Glutamatergic neuron (in vitro differentiated cells): ENCODE results near the gene CDH4. TPM values are rescaled to one million over a fixed set of nuclear protein-coding genes. Genes with fewer than 3 reads are reported as not detected.

Source experiments
- DNase-seq: peaks from one replicate; pipeline ENCODE4 v3.0.0; 2022
- H3K27ac Mint-ChIP-seq: one replicate; pipeline ENCODE4 v1.8.0; 2020; ENCODE audit warnings: mild to moderate bottlenecking, mixed read lengths, inconsistent platforms; ENCODE audit not compliant: unreplicated experiment
- H3K27me3 Mint-ChIP-seq: one replicate; pipeline ENCODE4 v1.8.0; 2020; ENCODE audit warnings: mild to moderate bottlenecking, moderate library complexity, mixed read lengths, inconsistent platforms; ENCODE audit not compliant: unreplicated experiment
- H3K36me3 Mint-ChIP-seq: one replicate; pipeline ENCODE4 v1.8.0; 2020; ENCODE audit warnings: mild to moderate bottlenecking, mixed read lengths, inconsistent platforms; ENCODE audit not compliant: unreplicated experiment
- H3K4me1 Mint-ChIP-seq: one replicate; pipeline ENCODE4 v1.8.0; 2020; ENCODE audit warnings: mild to moderate bottlenecking, low read depth, mixed read lengths, inconsistent platforms; ENCODE audit not compliant: unreplicated experiment
- H3K4me3 Mint-ChIP-seq: one replicate; pipeline ENCODE4 v1.8.0; 2020; ENCODE audit warnings: mild to moderate bottlenecking, mixed read lengths, inconsistent platforms; ENCODE audit not compliant: unreplicated experiment
- H3K9me3 Mint-ChIP-seq: one replicate; pipeline ENCODE4 v1.8.0; 2020; ENCODE audit warnings: mild to moderate bottlenecking, moderate library complexity, mixed read lengths, inconsistent platforms; ENCODE audit not compliant: unreplicated experiment
- total RNA-seq: library from RNA; stranded (reverse); fragmentation: NEBNext Ultra II Directional; extraction: Animal tissue kit (Norgen Biotek cat#: 25700); gene quantifications from one replicate; pipeline ENCODE4 v1.2.1, GENCODE V29; 2021; ENCODE audit not compliant: unreplicated experiment
- TF ChIP-seq, protein P1 (sequence below): fragments of 200-600 bp; sonication (generic); IDR thresholded peaks from one replicate; pipeline ENCODE4 v1.5.0; 2021; ENCODE audit not compliant: partially characterized antibody, unreplicated experiment

Gene CDH4
- total RNA-seq, 1 donor from 2014 or later: 1.2 TPM

- Mint-ChIP-seq H3K27ac (no peak overlapping the region), H3K4me1 (peaks cover 7% of the 10 kb centered on the region), H3K36me3 (no peaks in the 10 kb centered on the region), H3K4me3 (no peak overlapping the region), H3K9me3 (peaks cover 4% of the 10 kb centered on the region), H3K27me3 (peaks cover 8% of the 10 kb centered on the region)
- DNase-seq: no peak
- TF ChIP-seq, protein P1, sequence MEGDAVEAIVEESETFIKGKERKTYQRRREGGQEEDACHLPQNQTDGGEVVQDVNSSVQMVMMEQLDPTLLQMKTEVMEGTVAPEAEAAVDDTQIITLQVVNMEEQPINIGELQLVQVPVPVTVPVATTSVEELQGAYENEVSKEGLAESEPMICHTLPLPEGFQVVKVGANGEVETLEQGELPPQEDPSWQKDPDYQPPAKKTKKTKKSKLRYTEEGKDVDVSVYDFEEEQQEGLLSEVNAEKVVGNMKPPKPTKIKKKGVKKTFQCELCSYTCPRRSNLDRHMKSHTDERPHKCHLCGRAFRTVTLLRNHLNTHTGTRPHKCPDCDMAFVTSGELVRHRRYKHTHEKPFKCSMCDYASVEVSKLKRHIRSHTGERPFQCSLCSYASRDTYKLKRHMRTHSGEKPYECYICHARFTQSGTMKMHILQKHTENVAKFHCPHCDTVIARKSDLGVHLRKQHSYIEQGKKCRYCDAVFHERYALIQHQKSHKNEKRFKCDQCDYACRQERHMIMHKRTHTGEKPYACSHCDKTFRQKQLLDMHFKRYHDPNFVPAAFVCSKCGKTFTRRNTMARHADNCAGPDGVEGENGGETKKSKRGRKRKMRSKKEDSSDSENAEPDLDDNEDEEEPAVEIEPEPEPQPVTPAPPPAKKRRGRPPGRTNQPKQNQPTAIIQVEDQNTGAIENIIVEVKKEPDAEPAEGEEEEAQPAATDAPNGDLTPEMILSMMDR: no peak
Observed at GRCh38 chr20:61931476-61932198, 679.6 kb downstream of the CDH4 start.

GRCh38 chr20:61932199-61932592 lies 680.1 kb downstream of the CDH4 start:
- TF ChIP-seq, protein P1: no peak
- Mint-ChIP-seq H3K9me3 (peaks cover 4% of the 10 kb centered on the region), H3K36me3 (no peaks in the 10 kb centered on the region), H3K4me3 (no peak overlapping the region), H3K4me1 (peaks cover 7% of the 10 kb centered on the region), H3K27ac (no peak overlapping the region), H3K27me3 (peaks cover 8% of the 10 kb centered on the region)
- DNase-seq: no peak

DNA sequence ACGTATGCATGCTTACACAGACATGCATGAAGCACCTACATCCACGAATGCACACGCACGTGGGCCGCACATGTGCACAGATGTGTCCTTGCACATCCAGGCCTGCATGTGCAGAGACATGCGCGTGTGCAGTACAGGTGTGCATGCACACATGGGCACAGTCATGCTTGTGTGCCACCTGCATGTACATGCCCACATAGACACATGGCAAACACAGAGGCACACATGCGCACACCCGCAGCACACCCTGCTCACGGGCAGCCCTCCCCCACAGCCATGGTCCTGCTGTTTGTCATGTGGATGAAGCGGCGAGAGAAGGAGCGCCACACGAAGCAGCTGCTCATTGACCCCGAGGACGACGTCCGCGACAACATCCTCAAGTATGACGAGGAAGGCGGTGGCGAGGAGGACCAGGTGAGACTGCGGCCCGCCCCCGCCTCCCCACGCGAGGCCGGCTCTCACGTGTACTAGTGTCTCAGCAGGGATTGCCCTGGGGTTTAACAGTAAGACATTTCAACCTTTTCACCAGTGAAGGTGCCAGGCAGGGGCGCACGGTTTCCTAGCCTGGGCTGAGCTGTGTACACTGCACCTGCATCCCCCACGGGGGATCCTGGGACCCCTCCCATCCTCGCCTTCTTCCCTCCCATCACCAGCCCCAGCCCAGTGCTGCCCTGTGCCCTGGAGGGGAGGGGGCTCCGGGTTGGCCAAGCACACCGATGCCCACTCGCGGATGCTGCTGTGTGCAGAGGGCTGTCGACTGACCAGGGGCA lies 680.8 kb downstream of the CDH4 start:
- Mint-ChIP-seq H3K27me3 (peaks cover 5% of the 10 kb centered on the region), H3K27ac (no peak overlapping the region), H3K36me3 (no peaks in the 10 kb centered on the region), H3K9me3 (peaks cover 2% of the 10 kb centered on the region), H3K4me1 (peaks cover 7% of the 10 kb centered on the region), H3K4me3 (no peak overlapping the region)
- no peak for DNase-seq
- TF ChIP-seq, protein P1: no peak

- peak; percentile 24 for DNase-seq
- Mint-ChIP-seq H3K36me3 (no peaks in the 10 kb centered on the region), H3K4me3 (no peak overlapping the region), H3K4me1 (peaks cover 7% of the 10 kb centered on the region), H3K27me3 (peaks cover 5% of the 10 kb centered on the region), H3K27ac (no peak overlapping the region), H3K9me3 (peaks cover 2% of the 10 kb centered on the region)
- TF ChIP-seq, protein P1: no peak
Observed at GRCh38 chr20:61933481-61933950, 681.5 kb downstream of the CDH4 start.
